Measurements from ENCODE around the gene CHAC1.

- no peak for TF ChIP-seq POLR2A (IDR thresholded peaks at IDR 0.05)
- no peak for TF ChIP-seq CTCF (IDR thresholded peaks at IDR 0.05)
- no peak for TF ChIP-seq EP300 (IDR thresholded peaks at IDR 0.05; ENCODE audit: low read depth)
Observed at GRCh38 chr15:40904552-40905201, 48.6 kb upstream of the CHAC1 start.

Data from transverse colon (tissue), 3 donors.